GM19238 (cell line): ENCODE data around the gene HNRNPAB.
A peak's percentile ranks its signal among the peaks of the same experiment; 100 is the strongest.
"Not testable (repeated sequence)": the region's sequence is repeated elsewhere in the genome, so short reads cannot be mapped to it uniquely, and the experiment has no call there.

Experiments
- DNase-seq: peaks from one replicate; pipeline ENCODE4 v3.0.0; 2011; ENCODE audit warnings: low spot score; ENCODE audit not compliant: insufficient read length

Gene HNRNPAB

DNA sequence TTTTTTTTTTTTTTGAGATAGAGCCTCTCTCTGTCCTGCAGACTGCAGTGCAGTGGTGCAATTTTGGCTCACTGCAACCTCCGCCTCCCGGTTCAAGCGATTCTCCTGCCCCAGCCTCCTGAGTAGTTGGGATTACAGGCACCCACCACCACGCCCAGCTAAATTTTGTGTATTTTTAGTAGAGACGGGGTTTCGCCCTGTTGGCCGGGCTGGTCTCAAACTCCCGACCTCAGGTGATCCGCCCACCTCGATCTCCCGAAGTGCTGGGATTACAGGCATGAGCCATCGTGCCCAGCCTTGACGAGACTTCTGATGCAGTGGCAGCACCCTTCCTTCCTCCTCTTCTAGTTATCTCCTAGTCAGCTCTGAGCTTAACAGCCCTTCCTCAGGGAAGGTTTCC is 24.8 kb downstream of the HNRNPAB start:
- DNase-seq = not testable (repeated sequence)

DNA sequence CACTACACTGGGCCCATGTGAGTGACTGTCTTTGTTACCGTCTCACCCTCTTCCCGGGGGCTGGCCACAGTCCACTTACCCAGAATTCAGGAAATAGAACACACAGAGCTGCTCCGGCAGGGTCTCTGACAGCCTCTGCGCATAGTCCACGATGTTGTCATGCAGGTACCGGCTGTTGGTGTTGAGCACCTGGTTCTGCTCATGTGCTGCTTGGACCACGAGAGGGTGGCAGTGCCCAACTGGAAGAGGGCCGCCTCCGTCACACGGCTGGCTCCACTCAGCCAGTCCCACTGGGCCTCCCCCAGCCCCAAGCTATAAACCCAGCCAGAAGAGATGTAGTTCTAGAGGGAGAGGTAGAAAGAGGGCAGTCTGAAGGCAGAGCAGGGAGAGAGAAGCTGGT is 25.5 kb downstream of the HNRNPAB start:
- no peak for DNase-seq

DNA sequence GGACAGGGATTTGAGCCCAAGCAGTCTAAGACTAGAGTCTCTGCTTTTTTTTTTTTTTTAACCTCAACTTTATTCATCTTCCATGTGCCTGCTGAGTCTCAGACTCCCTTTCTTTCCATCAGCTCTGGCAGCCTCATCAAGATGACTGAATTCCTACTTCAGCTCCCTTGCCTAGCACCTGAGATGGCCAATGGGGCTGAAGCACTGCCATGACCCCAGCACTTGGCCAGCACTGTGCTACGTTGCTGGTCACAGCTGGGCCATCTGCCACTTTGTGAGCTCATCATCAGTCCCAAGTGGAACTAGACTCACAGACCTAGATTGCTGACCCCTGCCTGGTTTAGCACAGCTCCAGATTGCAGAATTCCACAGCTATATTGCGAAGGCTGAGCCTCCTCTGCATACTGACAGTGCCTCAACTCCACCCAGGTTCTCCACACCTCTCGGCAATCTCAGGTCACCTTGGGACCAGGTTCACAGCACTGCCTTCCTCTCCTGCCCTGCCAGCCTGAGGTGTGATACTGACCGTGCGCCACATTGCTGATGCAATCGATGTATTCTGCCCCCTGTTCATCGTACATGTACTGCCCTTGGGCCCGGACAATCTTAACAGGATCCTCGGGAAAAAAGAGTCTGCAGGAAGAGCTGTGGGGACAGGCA is 26.7 kb downstream of the HNRNPAB start:
- DNase-seq = no peak

DNA sequence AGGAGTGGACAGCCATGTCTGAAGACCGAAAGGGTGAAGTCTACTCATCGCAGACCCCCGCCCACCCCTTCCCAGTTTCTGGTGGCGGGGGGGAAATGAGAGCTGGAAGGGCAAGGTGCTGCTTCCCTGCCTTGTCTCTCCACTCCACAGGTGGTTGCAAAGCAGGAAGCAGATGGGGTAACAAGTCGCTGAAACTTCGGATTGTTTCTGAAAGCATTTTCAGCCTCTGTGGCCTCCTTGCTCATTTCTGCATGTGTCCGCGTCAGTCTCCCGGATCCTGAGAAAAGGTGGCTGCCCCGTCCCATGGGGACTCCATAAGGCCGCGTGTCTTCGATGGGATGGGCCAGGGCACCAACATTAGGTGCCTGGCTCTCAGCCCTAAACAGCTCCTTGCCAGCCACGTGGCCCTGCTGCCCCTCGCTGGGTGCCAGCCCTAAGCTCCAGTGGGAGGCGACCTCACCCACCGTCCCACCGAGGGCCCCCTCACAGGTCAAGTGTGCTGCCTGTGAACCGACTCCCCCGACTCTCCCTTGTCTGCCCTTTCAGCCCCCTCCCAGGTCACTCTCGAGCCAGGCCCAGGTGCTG is 27.3 kb downstream of the HNRNPAB start:
- DNase-seq = no peak

DNA sequence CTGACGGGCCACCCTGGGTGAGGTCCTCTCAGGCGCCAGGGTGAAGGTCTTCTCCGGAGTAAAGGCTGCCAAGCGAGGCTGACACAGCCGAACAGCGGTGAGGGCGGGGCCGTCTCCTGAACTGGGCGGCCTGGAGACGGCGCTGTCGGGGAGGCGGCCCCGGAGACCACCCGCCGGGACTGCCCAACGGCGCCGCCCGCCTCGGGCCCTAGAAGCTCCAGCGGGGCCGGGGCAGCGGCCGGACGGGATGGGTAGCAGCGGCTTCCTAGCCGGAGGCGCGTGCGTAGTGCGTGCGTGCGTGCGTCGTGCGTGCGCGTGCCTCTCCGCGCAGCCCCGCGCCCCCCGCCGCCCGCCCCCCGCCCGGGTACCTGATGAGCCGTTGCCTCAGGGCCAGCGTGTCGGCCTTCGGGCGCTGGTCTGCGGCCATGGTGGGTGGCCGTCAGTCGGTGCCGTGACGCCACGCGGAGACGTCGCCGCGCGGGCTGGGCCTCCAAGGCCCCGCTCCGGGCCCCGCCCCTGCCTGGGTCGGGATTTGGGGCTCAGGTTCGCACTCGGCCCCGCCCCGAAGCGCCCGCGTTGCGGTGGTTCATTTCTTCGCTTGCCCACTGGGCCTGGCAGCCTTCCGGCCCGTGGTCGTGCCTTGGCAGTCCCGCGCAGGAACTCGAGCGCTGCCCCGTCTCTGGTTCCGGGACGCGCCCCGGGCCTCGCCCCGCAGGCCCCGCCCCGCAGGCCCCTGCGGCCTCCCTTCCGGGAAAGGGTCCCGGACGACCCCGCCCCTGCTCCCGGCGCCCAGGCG is 28.0 kb downstream of the HNRNPAB start, which contains the start of gene PHYKPL:
TSS of gene PHYKPL (minus strand) at position 679 of the 796 bp plus-strand sequence. CDS start at position 427, 252 bp downstream.
- DNase-seq = peak; percentile 73

DNA sequence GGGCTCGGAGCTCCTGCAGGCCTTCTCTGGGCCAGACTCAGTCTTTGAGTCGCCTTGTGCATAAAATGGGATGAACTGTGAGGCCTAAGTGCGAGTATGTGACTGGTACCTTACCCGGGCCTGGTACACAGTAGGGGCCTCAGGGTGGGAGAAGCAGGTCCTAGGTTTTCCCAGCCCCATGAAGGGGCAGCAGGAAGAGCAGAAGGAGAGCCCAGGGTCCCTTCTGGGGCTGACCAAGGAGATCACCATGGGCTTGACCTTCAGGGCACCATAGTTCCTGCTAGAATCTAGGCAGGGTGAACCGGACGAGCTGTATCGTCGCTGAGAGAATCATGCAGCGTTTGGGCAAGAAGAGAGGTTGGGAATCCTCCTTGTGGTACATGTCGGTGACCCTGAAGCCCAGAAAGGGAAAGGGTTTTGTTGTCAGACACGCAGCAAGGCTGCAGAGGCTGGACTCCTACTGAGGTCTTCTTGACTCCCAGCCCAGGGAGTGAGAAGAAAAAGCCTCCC is 28.6 kb downstream of the HNRNPAB start:
- DNase-seq = no peak

DNA sequence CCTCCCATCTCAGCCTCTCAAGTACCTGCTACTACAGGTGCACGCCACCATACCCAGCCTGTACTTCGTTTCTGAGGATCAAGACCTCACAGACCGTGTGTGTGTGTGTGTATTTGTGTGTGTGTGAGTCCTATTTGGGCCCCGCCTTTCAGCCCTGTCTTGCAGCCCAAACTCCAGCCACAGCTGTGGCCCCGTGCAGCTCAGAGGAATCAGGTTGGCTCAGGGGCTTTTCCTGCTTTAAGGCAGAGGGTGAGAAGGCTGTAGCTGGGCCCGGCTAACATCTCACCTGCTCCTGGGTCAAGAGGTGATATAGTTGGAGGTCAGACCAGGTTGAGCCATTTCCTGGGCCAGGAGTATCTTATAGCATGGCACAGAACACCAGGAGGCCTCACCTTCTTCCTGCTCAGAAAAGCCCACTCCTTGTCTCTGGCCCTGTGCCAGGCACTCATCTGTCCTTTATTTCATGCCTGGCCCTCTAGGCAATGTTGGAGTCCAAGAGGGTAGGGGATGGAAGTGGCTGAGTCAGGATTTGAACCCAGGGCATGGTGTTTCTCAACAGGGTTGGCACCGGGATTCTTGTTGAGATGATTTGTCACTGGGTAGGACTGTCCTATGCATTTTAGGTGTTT is 29.9 kb downstream of the HNRNPAB start:
- no peak for DNase-seq

DNA sequence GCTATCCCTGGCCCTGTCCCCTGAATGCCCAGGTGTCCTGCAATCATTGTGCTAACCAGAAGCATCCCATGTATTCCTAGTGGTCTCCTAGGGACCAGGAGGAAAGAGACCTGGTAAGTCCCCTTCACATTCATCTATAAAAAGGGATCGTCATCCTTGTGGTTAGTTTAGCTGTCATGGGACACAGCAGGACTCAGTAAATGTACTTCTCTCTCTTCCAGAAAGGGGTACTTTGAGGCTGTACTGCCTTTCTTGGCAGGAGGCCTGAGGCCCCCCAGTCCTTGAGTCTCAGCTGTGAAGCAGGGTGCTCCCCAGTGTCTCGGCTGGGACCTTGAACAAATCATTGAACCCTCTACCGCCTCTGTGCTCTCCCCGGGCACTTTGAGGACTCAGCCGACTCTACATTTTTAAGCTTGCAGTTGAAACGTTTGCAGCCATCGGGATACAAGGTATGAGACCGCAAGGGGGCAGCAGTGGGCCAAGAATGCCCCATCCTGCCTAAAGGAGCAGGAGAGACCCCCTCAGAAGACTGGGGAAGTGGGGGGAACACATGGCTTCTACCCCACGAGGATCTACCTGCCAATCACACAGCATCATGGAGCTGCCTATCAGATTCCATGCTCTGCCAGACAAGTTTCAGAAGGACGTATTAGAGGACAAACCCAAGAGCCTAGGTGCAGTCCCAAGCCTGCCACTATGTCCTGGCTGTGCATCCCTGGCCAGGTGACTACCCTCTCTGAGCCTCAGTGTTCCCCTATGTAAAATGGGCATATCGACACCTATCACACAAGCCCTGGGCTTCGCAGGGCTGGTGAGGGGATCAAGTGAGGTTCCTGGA is 30.6 kb downstream of the HNRNPAB start:
- DNase-seq = peak; percentile 71

DNA sequence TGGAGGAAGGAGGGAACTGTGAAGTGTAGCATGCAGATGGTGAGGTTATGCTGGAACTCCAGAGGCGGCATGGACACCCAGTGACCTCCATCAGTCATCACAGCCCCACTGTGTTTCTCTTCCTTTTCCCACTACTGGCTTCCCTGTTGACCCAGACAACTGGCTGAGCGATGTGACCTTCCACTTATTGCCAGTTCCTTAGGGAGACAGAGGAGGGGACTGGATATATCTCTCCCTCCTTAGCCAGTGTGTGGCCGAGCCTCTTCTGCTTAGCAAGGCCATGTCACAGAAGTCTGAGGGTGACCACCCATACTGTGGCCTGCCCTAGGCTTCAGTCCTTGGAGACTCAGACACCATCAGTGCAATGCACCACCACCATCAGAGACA is 31.2 kb downstream of the HNRNPAB start:
- no peak for DNase-seq

DNA sequence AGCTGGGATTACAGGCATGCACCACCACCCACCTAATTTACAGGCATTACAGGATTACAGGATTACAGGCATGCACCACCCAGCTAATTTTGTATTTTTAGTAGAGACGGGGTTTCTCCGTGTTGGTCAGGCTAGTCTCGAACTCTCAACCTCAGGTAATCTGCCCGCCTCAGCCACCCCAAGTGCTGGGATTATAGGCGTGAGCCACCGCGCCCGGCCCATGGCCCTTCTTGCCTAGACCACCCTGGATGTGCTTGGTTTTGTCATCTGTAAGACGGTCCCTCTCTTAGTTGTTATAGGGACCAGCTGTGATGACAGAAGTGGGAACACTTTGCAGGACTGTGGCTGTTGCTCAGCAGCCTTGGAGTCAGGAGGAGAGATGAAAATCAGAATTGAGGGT is 31.8 kb downstream of the HNRNPAB start:
- no peak for DNase-seq

DNA sequence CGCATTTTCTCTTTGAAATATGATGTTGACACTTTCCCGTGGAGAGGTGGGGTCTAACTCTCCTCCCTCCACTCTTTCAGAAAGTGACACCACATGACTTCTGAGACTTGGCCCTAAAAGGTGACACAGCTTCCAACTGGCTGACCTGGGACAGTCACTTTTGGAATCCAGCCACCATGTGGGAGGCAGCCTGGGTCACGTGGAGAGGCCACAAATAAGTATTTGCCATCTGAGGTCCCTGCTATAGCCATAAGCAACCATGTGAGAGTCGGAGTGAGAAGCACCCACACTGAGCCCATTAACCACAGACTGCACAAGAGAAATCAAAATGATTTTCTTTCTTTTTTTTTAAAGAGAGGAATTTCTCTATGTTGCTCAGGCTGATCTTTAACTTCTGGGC is 32.3 kb downstream of the HNRNPAB start:
- DNase-seq = no peak

DNA sequence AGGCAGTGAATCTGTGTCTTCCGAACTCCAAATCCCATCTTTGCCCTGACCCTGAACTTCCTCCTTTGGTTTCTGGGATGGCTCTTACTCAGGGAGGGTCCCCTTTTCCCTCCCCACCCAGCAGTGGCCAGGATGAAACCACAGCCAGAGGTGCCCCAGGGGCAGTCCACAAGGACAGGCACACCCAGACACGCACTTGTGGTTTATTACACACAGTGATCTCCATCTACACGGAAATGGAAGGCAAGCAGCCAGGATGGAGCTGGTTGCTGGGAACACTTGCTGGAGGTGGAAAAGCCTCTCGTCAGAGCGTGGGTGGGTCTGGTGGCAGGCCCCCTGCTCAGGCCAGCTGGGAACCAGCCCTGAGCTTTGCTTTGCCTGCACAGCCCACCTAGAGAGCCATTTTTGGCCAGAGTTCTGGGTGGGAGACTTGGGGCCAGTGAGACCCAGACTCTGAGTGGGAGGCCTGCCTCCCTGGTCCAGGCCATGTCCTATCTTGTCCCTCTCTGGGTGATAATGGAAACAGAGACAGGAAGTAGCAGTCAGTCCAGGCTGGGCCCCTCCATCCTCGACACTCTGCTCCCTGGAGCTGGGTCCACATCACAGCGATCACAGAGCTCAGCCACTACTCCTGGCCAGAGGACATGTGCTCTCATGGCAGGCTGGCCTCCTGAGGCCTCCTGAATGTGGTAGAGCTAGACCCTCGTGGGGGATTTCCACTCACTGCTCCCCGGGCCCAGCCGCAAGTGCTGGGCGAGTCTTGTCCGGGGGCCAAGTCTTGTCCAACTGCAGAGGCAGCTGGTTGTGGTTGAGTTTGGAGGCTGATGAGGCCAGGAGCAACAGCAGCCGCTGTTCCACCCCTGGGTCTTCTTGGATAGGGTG is 33.3 kb downstream of the HNRNPAB start:
- DNase-seq = no peak

DNA sequence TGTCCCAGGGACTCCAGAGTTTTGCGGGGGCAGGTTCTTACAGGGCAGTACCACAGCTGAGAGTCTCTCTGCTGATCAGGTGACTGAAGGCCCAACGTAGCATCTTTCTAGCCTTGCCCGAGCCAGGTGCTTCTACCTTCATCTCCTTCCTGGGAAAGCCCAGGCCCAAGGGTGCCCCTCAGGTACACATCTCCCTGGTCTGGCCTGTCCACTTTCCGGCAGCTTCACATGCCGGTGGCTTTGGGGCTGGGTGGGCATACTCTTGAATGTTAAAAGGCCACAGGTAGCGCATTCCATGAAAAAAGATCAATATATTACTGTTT is 33.9 kb downstream of the HNRNPAB start:
- DNase-seq = no peak

DNA sequence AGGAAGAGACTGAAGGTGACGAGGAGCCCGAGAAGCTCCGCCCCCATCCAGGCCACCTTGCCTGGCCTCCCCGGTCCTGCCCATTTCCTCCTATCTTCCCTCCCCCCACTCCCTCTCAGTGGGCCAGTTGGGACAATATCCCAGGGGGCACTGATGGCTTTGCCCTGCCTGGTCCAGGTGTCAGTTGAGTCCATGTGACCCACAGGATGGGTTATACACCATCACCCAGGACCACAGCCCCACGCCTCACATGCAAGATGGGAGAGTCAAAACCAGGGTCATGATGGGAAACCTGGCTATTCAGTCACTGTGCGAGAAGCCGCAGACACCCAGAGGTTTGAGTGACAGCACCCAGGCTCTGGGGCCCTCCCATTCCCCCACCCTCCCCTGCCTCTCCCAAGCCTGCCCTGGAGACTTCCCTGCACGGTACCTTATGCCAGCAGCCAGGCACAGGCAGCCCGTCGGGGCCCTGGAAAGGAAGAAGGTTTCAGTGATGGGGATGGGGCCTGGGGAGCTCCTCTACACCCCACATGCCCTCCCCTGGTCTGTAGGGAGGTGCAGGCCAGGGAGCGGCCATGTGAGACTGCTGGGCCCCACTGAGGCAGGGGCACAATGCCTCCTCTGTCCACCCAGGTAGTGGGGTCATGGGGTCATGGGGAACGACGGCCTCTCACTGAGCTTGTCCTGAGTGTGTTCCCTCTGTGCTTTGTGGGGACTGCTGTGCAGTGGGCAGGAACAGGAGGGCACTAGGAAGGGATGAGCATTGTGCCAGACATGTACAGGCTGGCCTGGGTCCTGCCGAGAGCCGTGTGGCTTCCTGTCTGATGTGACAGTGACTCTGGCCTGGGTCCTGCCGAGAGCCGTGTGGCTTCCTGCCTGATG is 34.6 kb downstream of the HNRNPAB start:
- no peak for DNase-seq

DNA sequence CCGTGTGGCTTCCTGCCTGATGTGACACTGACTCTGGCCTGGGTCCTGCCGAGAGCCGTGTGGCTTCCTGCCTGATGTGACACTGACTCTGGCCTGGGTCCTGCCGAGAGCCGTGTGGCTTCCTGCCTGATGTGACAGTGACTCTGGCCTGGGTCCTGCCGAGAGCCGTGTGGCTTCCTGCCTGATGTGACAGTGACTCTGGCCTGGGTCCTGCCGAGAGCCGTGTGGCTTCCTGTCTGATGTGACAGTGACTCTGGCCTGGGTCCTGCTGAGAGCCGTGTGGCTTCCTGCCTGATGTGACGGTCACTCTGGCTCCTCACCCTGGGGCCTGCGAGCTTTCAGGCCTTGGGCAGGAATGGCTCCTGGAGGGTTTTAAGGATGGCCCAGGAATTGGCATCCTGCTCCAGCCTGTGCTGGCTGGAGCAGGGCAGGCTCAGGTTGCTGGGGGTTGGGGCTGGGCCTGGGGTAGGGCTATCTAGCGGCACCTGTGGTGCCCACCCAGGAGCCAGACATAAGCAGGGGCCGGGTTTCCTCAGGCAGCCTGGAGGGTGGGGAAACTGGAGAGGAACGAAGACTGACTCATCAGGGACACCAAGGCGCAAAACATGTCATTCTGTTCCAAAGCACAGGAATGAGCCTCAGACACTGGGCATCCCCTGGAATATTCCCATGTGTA is 35.4 kb downstream of the HNRNPAB start:
- DNase-seq = not testable (repeated sequence)

DNA sequence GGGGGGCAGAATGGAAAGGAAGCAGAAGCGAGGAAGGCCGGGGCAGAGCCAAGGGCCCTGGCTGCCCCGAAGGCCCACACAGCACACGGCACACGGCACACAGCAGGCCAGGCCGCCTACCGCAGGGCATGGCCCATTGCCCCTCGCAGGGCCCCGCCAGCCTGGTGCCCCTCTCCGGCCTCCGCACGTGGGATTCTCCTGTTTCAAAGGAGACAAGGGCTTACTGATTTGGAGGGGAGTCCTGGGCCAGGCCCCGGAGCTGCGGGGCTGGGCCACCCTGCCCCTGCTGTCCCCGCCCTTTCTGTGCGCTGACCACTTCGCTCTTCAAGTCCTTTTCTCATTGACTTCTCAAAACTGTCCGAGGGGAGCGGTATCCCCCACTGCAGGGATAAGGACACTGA is 36.0 kb downstream of the HNRNPAB start:
- no peak for DNase-seq

DNA sequence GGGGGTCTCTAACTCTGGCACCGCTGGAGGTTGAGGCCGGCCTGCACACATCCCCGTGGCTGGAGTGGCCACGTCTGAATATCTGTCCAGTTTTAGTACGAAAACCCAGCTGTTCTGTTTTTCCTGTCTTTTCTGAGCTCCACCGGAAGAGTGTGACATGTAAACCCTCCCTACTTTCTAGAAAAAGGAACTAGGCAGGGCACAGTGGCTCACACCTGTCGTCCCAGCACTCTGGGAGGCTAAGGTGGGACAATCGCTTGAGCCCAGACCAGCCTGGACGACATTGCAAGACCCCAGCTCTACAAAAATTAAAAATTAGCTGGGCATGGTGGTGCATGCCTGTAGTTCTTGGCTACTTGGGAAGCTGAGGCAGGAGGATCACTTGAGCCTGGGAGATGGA is 36.4 kb downstream of the HNRNPAB start:
- no peak for DNase-seq

DNA sequence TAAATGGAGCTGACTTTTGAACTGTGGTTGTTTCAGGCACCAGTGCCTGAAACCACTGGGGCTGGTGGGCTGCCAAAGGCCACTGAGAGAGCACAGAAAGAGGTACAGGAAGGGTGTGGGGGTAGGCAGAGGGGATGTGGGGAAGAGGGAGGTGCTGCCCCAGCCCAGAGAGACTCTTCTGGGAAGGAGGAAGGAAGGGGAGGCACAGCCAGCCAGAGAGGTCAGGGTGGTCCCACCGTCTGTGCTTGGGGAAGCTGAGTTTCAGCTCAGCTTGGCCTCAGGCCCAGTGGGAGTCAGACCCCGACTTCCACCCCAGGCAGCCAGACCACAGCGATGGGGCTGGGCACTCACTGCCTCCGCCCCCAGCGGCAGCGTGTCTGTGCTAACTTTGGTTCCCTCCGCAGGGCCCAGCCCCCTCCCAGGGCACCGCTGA is 36.9 kb downstream of the HNRNPAB start:
- no peak for DNase-seq
